ENCODE results near the gene ANKRD17.

Gene ANKRD17

GRCh38 chr4:73137121-73137520, 121.5 kb downstream of the ANKRD17 start:
- H3K27me3 ChIP-seq (ENCODE audit: control insufficient read depth in 2 of 2, insufficient read depth in 2 of 2, low read length in 2 of 2) = no peaks in the 10 kb centered on the region
- no peak overlapping the region for H3K4me3 ChIP-seq (ENCODE audit: low read length in 2 of 2)
- peaks cover 54 to 60% of the 10 kb centered on the region in 2 donors for H3K36me3 ChIP-seq (ENCODE audit: control insufficient read depth in 2 of 2, insufficient read depth in 2 of 2, low read length in 2 of 2)
- no peaks in the 10 kb centered on the region for H3K9me3 ChIP-seq (ENCODE audit: control insufficient read depth in 2 of 2, low read length in 2 of 2)
- H3K27ac ChIP-seq (ENCODE audit: low read depth in 2 of 2, low read length in 2 of 2) = no peak overlapping the region
- no peak overlapping the region for H3K9ac ChIP-seq (ENCODE audit: low read depth in 1 of 2, low read length in 2 of 2)
- no peaks in the 10 kb centered on the region for H3K4me1 ChIP-seq (ENCODE audit: control insufficient read depth in 2 of 2, insufficient read depth in 2 of 2, low read length in 2 of 2)

GRCh38 chr4:73133784-73134183, 124.8 kb downstream of the ANKRD17 start:
- Histone ChIP-seq H3K9ac (ENCODE audit: low read depth in 1 of 2, low read length in 2 of 2) (no peak overlapping the region), H3K27me3 (ENCODE audit: control insufficient read depth in 2 of 2, insufficient read depth in 2 of 2, low read length in 2 of 2) (no peaks in the 10 kb centered on the region), H3K9me3 (ENCODE audit: control insufficient read depth in 2 of 2, low read length in 2 of 2) (no peaks in the 10 kb centered on the region), H3K36me3 (ENCODE audit: control insufficient read depth in 2 of 2, insufficient read depth in 2 of 2, low read length in 2 of 2) (peaks cover 39 to 41% of the 10 kb centered on the region in 2 donors), H3K4me1 (ENCODE audit: control insufficient read depth in 2 of 2, insufficient read depth in 2 of 2, low read length in 2 of 2) (no peaks in the 10 kb centered on the region), H3K27ac (ENCODE audit: low read depth in 2 of 2, low read length in 2 of 2) (no peak overlapping the region), H3K4me3 (ENCODE audit: low read length in 2 of 2) (no peak overlapping the region)

- no peaks in the 10 kb centered on the region for H3K4me1 ChIP-seq (ENCODE audit: control insufficient read depth in 2 of 2, insufficient read depth in 2 of 2, low read length in 2 of 2)
- H3K27ac ChIP-seq (ENCODE audit: low read depth in 2 of 2, low read length in 2 of 2) = no peak overlapping the region
- no peak overlapping the region for H3K4me3 ChIP-seq (ENCODE audit: low read length in 2 of 2)
- no peaks in the 10 kb centered on the region for H3K9me3 ChIP-seq (ENCODE audit: control insufficient read depth in 2 of 2, low read length in 2 of 2)
- no peak overlapping the region for H3K9ac ChIP-seq (ENCODE audit: low read depth in 1 of 2, low read length in 2 of 2)
- H3K36me3 ChIP-seq (ENCODE audit: control insufficient read depth in 2 of 2, insufficient read depth in 2 of 2, low read length in 2 of 2) = peaks cover 32 to 36% of the 10 kb centered on the region in 2 donors
- H3K27me3 ChIP-seq (ENCODE audit: control insufficient read depth in 2 of 2, insufficient read depth in 2 of 2, low read length in 2 of 2) = no peaks in the 10 kb centered on the region
These were observed 127.3 kb downstream of the ANKRD17 start for GRCh38 chr4:73131281-73131680.

GRCh38 chr4:73129319-73129718, 129.3 kb downstream of the ANKRD17 start:
- no peak overlapping the region for H3K27ac ChIP-seq (ENCODE audit: low read depth in 2 of 2, low read length in 2 of 2)
- H3K9ac ChIP-seq (ENCODE audit: low read depth in 1 of 2, low read length in 2 of 2) = no peak overlapping the region
- H3K4me3 ChIP-seq (ENCODE audit: low read length in 2 of 2) = no peak overlapping the region
- no peaks in the 10 kb centered on the region for H3K27me3 ChIP-seq (ENCODE audit: control insufficient read depth in 2 of 2, insufficient read depth in 2 of 2, low read length in 2 of 2)
- peaks cover 37 to 41% of the 10 kb centered on the region in 2 donors for H3K36me3 ChIP-seq (ENCODE audit: control insufficient read depth in 2 of 2, insufficient read depth in 2 of 2, low read length in 2 of 2)
- no peaks in the 10 kb centered on the region for H3K4me1 ChIP-seq (ENCODE audit: control insufficient read depth in 2 of 2, insufficient read depth in 2 of 2, low read length in 2 of 2)
- no peaks in the 10 kb centered on the region for H3K9me3 ChIP-seq (ENCODE audit: control insufficient read depth in 2 of 2, low read length in 2 of 2)

- H3K36me3 ChIP-seq (ENCODE audit: control insufficient read depth in 2 of 2, insufficient read depth in 2 of 2, low read length in 2 of 2) = peaks cover 41 to 44% of the 10 kb centered on the region in 2 donors
- no peaks in the 10 kb centered on the region for H3K9me3 ChIP-seq (ENCODE audit: control insufficient read depth in 2 of 2, low read length in 2 of 2)
- no peak overlapping the region for H3K4me3 ChIP-seq (ENCODE audit: low read length in 2 of 2)
- no peaks in the 10 kb centered on the region for H3K4me1 ChIP-seq (ENCODE audit: control insufficient read depth in 2 of 2, insufficient read depth in 2 of 2, low read length in 2 of 2)
- no peaks in the 10 kb centered on the region for H3K27me3 ChIP-seq (ENCODE audit: control insufficient read depth in 2 of 2, insufficient read depth in 2 of 2, low read length in 2 of 2)
- H3K27ac ChIP-seq (ENCODE audit: low read depth in 2 of 2, low read length in 2 of 2) = no peak overlapping the region
- H3K9ac ChIP-seq (ENCODE audit: low read depth in 1 of 2, low read length in 2 of 2) = no peak overlapping the region
These were observed 130.7 kb downstream of the ANKRD17 start for GRCh38 chr4:73127839-73128453.

GRCh38 chr4:73109493-73109892, 149.1 kb downstream of the ANKRD17 start:
- peaks cover 36 to 54% of the 10 kb centered on the region in 2 donors for H3K36me3 ChIP-seq (ENCODE audit: control insufficient read depth in 2 of 2, insufficient read depth in 2 of 2, low read length in 2 of 2)
- H3K9ac ChIP-seq (ENCODE audit: low read depth in 1 of 2, low read length in 2 of 2) = no peak overlapping the region
- H3K9me3 ChIP-seq (ENCODE audit: control insufficient read depth in 2 of 2, low read length in 2 of 2) = no peaks in the 10 kb centered on the region
- H3K4me3 ChIP-seq (ENCODE audit: low read length in 2 of 2) = no peak overlapping the region
- no peak overlapping the region for H3K27ac ChIP-seq (ENCODE audit: low read depth in 2 of 2, low read length in 2 of 2)
- no peaks in the 10 kb centered on the region for H3K27me3 ChIP-seq (ENCODE audit: control insufficient read depth in 2 of 2, insufficient read depth in 2 of 2, low read length in 2 of 2)
- H3K4me1 ChIP-seq (ENCODE audit: control insufficient read depth in 2 of 2, insufficient read depth in 2 of 2, low read length in 2 of 2) = no peaks in the 10 kb centered on the region

- Histone ChIP-seq H3K27ac (ENCODE audit: low read depth in 2 of 2, low read length in 2 of 2) (no peak overlapping the region), H3K36me3 (ENCODE audit: control insufficient read depth in 2 of 2, insufficient read depth in 2 of 2, low read length in 2 of 2) (peaks cover 39 to 50% of the 10 kb centered on the region in 2 donors)
These were observed 153.9 kb downstream of the ANKRD17 start for GRCh38 chr4:73104695-73105094.

GRCh38 chr4:73103799-73104503, 154.6 kb downstream of the ANKRD17 start:
- H3K27me3 ChIP-seq (ENCODE audit: control insufficient read depth in 2 of 2, insufficient read depth in 2 of 2, low read length in 2 of 2) = no peaks in the 10 kb centered on the region
- no peak overlapping the region for H3K4me3 ChIP-seq (ENCODE audit: low read length in 2 of 2)
- no peaks in the 10 kb centered on the region for H3K4me1 ChIP-seq (ENCODE audit: control insufficient read depth in 2 of 2, insufficient read depth in 2 of 2, low read length in 2 of 2)
- no peak overlapping the region for H3K9ac ChIP-seq (ENCODE audit: low read depth in 1 of 2, low read length in 2 of 2)
- peaks cover 39 to 49% of the 10 kb centered on the region in 2 donors for H3K36me3 ChIP-seq (ENCODE audit: control insufficient read depth in 2 of 2, insufficient read depth in 2 of 2, low read length in 2 of 2)
- no peak overlapping the region for H3K27ac ChIP-seq (ENCODE audit: low read depth in 2 of 2, low read length in 2 of 2)
- no peaks in the 10 kb centered on the region for H3K9me3 ChIP-seq (ENCODE audit: control insufficient read depth in 2 of 2, low read length in 2 of 2)

More at GRCh38 chr4:73104695-73105094, 153.9 kb downstream of the ANKRD17 start:
- no peak overlapping the region for H3K4me3 ChIP-seq (ENCODE audit: low read length in 2 of 2)
- no peaks in the 10 kb centered on the region for H3K27me3 ChIP-seq (ENCODE audit: control insufficient read depth in 2 of 2, insufficient read depth in 2 of 2, low read length in 2 of 2)
- H3K4me1 ChIP-seq (ENCODE audit: control insufficient read depth in 2 of 2, insufficient read depth in 2 of 2, low read length in 2 of 2) = no peaks in the 10 kb centered on the region
- no peaks in the 10 kb centered on the region for H3K9me3 ChIP-seq (ENCODE audit: control insufficient read depth in 2 of 2, low read length in 2 of 2)
- H3K9ac ChIP-seq (ENCODE audit: low read depth in 1 of 2, low read length in 2 of 2) = no peak overlapping the region

GRCh38 chr4:73099143-73099542, 159.5 kb downstream of the ANKRD17 start:
- H3K27ac ChIP-seq (ENCODE audit: low read depth in 2 of 2, low read length in 2 of 2) = no peak overlapping the region
- H3K4me3 ChIP-seq (ENCODE audit: low read length in 2 of 2) = no peak overlapping the region
- peaks cover 58 to 61% of the 10 kb centered on the region in 2 donors for H3K36me3 ChIP-seq (ENCODE audit: control insufficient read depth in 2 of 2, insufficient read depth in 2 of 2, low read length in 2 of 2)
- H3K9ac ChIP-seq (ENCODE audit: low read depth in 1 of 2, low read length in 2 of 2) = no peak overlapping the region
- H3K27me3 ChIP-seq (ENCODE audit: control insufficient read depth in 2 of 2, insufficient read depth in 2 of 2, low read length in 2 of 2) = no peaks in the 10 kb centered on the region
- no peaks in the 10 kb centered on the region for H3K4me1 ChIP-seq (ENCODE audit: control insufficient read depth in 2 of 2, insufficient read depth in 2 of 2, low read length in 2 of 2)
- H3K9me3 ChIP-seq (ENCODE audit: control insufficient read depth in 2 of 2, low read length in 2 of 2) = no peaks in the 10 kb centered on the region

GRCh38 chr4:73098713-73099112, 159.9 kb downstream of the ANKRD17 start:
- Histone ChIP-seq H3K9me3 (ENCODE audit: control insufficient read depth in 2 of 2, low read length in 2 of 2) (no peaks in the 10 kb centered on the region), H3K36me3 (ENCODE audit: control insufficient read depth in 2 of 2, insufficient read depth in 2 of 2, low read length in 2 of 2) (peaks cover 55 to 58% of the 10 kb centered on the region in 2 donors), H3K27me3 (ENCODE audit: control insufficient read depth in 2 of 2, insufficient read depth in 2 of 2, low read length in 2 of 2) (no peaks in the 10 kb centered on the region), H3K27ac (ENCODE audit: low read depth in 2 of 2, low read length in 2 of 2) (no peak overlapping the region), H3K9ac (ENCODE audit: low read depth in 1 of 2, low read length in 2 of 2) (no peak overlapping the region), H3K4me1 (ENCODE audit: control insufficient read depth in 2 of 2, insufficient read depth in 2 of 2, low read length in 2 of 2) (no peaks in the 10 kb centered on the region), H3K4me3 (ENCODE audit: low read length in 2 of 2) (no peak overlapping the region)
